IPS-18c (cell line): ENCODE measurements around the gene DQX1.
"Not testable (repeated sequence)": the region's sequence is repeated elsewhere in the genome, so short reads cannot be mapped to it uniquely, and the experiment has no call there.

Experiments used
- H3K4me3 ChIP-seq: 2 replicates; pipeline ENCODE4 v1.7.0; 2013; ENCODE audit warnings: low read depth, mild to moderate bottlenecking, low read length, moderate library complexity; ENCODE audit not compliant: insufficient read depth
- H3K9me3 ChIP-seq: one replicate; pipeline ENCODE4 v1.6.1; 2013; ENCODE audit warnings: mild to moderate bottlenecking, low read length, moderate library complexity; ENCODE audit not compliant: control insufficient read depth, insufficient read depth

DQX1 gene

GRCh38 chr2:74493546-74493945, 32.5 kb downstream of the DQX1 start:
- no peak overlapping the region for H3K4me3 ChIP-seq
- no peaks in the 10 kb centered on the region for H3K9me3 ChIP-seq

DNA sequence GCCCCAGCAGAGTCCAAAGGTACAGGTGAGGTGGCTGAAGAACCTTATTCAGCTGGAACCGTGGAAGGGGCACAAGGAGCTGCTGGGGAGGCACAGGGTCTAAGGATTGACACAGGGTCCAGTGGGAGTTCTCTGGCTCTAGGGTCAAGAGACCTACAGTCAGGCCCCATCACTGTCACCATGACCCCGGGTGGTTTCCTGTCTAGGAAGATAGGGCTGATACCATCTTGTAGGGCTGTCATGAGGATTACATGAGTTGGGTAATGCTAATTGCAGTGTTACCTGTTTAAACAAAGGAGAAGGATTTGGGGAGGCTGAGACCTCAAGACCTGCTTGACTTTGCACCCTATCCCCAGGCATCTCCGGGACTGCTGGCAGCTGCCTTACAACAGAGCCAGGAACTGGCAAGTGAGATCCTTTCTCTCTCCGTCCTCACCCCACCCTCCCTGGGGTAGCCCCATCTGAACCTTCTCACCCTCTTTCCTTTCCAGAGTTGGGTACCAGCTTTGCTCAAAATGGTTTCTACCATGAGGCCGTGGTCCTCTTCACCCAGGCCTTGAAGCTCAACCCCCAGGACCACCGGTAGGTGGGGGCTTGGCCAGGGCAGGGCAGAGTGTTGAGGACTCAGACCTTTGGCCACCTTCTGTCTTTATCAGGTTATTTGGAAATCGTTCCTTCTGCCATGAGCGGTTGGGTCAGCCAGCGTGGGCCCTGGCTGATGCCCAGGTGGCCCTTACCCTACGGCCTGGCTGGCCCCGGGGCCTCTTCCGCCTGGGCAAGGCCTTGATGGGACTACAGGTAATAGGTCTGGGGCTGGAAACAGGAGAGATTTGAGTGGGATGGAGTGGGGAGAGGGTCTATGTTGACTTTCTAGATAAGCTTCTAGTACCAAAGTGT, 34.1 kb downstream of the DQX1 start:
- Histone ChIP-seq H3K9me3 (no peaks in the 10 kb centered on the region), H3K4me3 (no peak overlapping the region)

DNA sequence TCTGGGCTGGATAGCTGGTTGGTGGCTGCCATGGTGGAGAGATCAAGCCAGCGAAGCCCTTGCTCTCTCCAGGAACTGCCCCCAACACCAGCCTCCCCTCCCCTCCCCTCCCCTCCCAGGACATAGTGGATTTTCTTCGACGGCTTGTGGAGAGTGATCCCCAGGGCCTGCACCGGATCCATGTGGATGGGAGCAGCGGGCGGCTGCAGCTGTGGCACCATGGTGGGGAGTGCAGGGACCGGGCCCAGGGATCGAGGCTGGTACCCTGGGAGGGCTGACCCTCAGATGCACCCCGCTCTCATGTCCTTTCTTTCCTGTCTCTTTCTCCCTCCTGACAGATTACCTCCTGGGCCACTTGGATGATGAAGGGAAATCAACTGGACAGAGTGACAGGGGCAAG, 36.1 kb downstream of the DQX1 start:
- H3K4me3 ChIP-seq = no peak overlapping the region
- H3K9me3 ChIP-seq = no peaks in the 10 kb centered on the region

DNA sequence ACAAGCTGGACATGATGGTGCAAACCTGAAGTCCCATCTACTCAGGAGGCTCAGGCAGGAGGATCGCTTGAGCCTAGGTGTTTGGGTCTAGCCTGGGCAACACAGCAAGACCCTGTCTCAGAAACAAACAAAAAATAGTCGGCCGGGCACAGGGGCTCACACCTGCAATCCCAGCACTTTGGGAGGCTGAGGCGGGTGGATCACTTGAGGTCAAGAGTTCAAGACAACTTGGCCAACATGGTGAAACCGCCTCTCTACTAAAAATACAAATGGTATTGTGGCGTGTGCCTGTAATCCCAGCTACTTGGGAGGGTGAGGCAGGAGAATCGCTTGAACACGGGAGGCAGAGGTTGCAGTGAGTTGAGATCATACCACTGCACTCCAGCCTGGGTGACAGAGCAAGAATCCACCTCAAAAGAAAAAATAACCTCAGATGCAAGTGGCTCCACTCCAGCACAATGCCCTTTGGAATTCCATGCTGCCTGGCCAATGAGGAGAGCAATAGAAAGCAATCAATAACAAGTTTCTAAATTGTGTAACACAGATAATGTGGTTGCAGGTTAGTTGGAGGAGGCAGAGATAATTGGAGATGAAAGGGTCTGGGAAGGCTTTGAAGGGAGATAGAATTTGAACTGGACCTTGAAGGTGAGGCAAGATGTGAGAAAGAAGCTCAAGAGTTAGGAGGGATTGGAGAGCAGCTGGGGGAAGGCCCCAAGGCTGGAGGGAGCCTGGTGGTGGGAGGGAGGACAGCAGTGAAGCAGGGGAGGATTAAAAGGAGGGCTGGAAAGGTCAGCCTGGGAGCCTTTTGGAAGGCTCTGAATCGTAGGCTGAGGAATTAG, 37.2 kb downstream of the DQX1 start:
- Histone ChIP-seq H3K9me3 (no peaks in the 10 kb centered on the region), H3K4me3 (no peak overlapping the region)

GRCh38 chr2:74486141-74486540, 39.9 kb downstream of the DQX1 start:
- H3K9me3 ChIP-seq = no peaks in the 10 kb centered on the region

DNA sequence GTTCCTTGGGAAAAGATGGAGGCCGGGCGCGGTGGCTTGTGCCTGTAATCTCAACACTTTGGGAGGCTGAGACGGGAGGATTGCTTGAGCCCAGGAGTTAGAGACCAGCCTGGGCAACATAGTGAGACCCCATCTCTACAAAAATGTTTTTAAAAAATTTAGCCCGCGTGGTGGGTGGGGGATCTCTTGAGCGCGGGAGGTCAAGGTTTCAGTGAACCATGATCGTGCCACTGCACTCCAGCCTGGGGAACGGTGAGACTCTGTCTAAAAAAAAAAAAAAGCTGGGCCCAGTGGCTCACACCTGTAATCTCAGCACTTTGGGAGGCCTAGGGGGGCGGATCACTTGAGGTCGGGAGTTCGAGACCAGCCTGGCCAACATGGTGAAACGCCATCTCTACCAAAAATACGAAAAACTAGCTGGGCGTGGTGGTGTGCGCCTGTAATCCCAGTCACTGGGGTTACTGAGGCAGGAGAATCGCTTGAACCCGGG, 42.3 kb downstream of the DQX1 start:
- not testable (repeated sequence) for H3K9me3 ChIP-seq
- H3K4me3 ChIP-seq = peak overlapping the region; percentile 87

More at GRCh38 chr2:74486141-74486540, 39.9 kb downstream of the DQX1 start:
- no peak overlapping the region for H3K4me3 ChIP-seq

DNA sequence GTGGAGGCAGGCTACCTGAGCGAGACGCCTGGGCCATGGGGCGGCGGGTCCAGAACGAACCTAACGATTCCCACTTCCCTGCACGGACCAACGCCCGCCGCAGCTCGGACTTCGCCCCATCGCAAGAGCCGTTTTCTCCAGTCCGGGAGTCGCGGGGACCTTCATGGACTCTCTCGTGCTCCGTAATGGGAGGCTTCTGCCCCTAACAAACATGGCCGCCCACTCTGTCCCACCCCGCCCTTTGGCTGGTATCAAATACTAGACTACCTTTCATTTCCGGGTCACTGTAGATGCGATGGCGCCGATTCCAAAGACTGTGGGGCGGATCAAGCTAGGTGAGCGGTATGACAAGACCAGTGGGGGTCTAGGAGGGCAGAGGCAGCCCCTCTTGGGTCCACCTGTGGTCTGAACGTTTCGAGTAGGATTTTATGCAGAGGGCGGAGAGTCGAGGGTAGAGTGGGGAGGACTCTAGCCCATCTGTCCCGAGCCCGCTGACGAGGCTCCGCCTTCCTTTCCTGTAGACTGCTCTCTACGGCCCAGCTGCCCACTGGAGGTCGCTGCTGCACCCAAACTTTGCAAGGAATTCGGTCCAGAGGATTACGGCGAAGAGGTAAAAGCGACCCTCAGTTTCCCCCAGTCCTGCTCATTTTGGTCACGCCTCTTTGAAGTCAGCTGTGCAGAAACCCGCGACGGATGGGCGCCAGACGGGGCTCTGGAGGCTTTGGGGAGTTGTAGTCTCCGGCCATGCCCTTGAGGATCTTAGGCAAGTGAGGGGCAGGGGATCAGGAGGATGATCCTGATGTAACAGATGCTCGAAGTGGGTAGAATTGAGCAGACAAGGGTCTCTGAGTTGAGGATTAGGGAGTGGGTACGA, 43.0 kb downstream of the DQX1 start, which contains the start of the genes CCDC142 and TTC31:
CCDC142 (minus strand) TSS at position 198 of the 874 bp plus-strand sequence; CDS start at position 37, 161 bp downstream.
TTC31 (plus strand) TSS at position 281 of the 874 bp plus-strand sequence; CDS start at position 296, 15 bp downstream.
- H3K9me3 ChIP-seq = no peaks in the 10 kb centered on the region
- H3K4me3 ChIP-seq = peak within 1 kb of the TSS; percentile 87

GRCh38 chr2:74481961-74482800, 43.9 kb downstream of the DQX1 start:
- H3K9me3 ChIP-seq = no peaks in the 10 kb centered on the region
- peak overlapping the region; percentile 87 for H3K4me3 ChIP-seq

- Histone ChIP-seq H3K4me3 (peak overlapping the region; percentile 87), H3K9me3 (no peaks in the 10 kb centered on the region)
These were observed 44.6 kb downstream of the DQX1 start for GRCh38 chr2:74481431-74481830.

- H3K9me3 ChIP-seq = no peaks in the 10 kb centered on the region
- no peak overlapping the region for H3K4me3 ChIP-seq
These were observed 51.1 kb downstream of the DQX1 start for GRCh38 chr2:74474899-74475298.

GRCh38 chr2:74474481-74474880, 51.5 kb downstream of the DQX1 start:
- no peak overlapping the region for H3K4me3 ChIP-seq
- H3K9me3 ChIP-seq = no peaks in the 10 kb centered on the region

DNA sequence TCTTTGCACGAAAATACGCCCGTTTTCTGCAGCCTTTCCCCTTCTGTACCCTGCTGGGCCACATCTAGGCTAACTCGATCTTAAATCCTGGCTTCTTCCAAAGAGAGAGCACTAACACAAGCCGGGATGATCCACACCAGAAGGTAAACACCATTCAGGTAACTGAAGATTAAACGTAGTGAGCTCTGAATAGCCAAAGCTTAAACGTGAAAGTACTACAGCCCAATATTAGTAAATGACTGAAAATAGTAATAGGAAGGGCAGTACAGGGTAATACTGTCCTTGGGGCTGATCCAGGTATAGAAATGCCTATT, 53.1 kb downstream of the DQX1 start:
- H3K9me3 ChIP-seq = no peaks in the 10 kb centered on the region

GRCh38 chr2:74472086-74472944, 53.7 kb downstream of the DQX1 start, which contains the start of gene MRPL53:
Gene MRPL53 (minus strand): TSS chr2:74472680. CDS start chr2:74472660, 20 bp downstream.
- Histone ChIP-seq H3K9me3 (no peaks in the 10 kb centered on the region), H3K4me3 (peak within 1 kb of the TSS; percentile 99)

More for the DNA sequence above, 53.1 kb downstream of the DQX1 start:
- H3K4me3 ChIP-seq = peak overlapping the region; percentile 99

- H3K4me3 ChIP-seq = peak overlapping the region; percentile 99
These were observed 54.5 kb downstream of the DQX1 start for GRCh38 chr2:74471332-74472065.

GRCh38 chr2:74470742-74471141, 55.3 kb downstream of the DQX1 start:
- not testable (repeated sequence) for H3K9me3 ChIP-seq, H3K4me3 ChIP-seq

More at GRCh38 chr2:74471332-74472065, 54.5 kb downstream of the DQX1 start:
- H3K9me3 ChIP-seq = no peaks in the 10 kb centered on the region
